Hepatocyte (in vitro differentiated cells): ENCODE measurements around the gene DHX16.

Experiments
- EZH2 ChIP-seq: fragments of 200-600 bp; sonication (generic); IDR thresholded peaks from 2 replicates; pipeline ENCODE4 v1.6.1; 2016; ENCODE audit warnings: antibody characterized with exemption, mild to moderate bottlenecking, borderline replicate concordance
- EZH2phosphoT487 ChIP-seq: fragments of 200-600 bp; sonication (generic); IDR thresholded peaks from one replicate; pipeline ENCODE4 v1.6.1; 2018; ENCODE audit warnings: antibody characterized with exemption, mild to moderate bottlenecking, low read depth, moderate library complexity; ENCODE audit not compliant: unreplicated experiment, severe bottlenecking
- TF ChIP-seq, protein P1 (sequence below): fragments of 200-600 bp; sonication (generic); IDR thresholded peaks from 2 replicates; pipeline ENCODE4 v1.5.1; 2016; ENCODE audit warnings: antibody characterized with exemption, mild to moderate bottlenecking; ENCODE audit not compliant: poor library complexity

GRCh38 chr6:30664994-30665767 lies 7.6 kb downstream of the DHX16 start:
- TF ChIP-seq EZH2 (no peak), EZH2phosphoT487 (no peak)
- TF ChIP-seq, protein P1, sequence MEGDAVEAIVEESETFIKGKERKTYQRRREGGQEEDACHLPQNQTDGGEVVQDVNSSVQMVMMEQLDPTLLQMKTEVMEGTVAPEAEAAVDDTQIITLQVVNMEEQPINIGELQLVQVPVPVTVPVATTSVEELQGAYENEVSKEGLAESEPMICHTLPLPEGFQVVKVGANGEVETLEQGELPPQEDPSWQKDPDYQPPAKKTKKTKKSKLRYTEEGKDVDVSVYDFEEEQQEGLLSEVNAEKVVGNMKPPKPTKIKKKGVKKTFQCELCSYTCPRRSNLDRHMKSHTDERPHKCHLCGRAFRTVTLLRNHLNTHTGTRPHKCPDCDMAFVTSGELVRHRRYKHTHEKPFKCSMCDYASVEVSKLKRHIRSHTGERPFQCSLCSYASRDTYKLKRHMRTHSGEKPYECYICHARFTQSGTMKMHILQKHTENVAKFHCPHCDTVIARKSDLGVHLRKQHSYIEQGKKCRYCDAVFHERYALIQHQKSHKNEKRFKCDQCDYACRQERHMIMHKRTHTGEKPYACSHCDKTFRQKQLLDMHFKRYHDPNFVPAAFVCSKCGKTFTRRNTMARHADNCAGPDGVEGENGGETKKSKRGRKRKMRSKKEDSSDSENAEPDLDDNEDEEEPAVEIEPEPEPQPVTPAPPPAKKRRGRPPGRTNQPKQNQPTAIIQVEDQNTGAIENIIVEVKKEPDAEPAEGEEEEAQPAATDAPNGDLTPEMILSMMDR, result no peak
